Amygdala (tissue), 56 donors: ENCODE results near the gene MGRN1.

Experiments used
- DNase-seq, 56 donors: peaks; one replicate each; lab custom pipeline; 2025; lab: John Stamatoyannopoulos, UW

MGRN1 gene

GRCh38 chr16:4694642-4695451 lies 70.2 kb downstream of the MGRN1 start:
- peak in 28 of 56 donors; percentile 12 to 67 (median 38) for DNase-seq

DNA sequence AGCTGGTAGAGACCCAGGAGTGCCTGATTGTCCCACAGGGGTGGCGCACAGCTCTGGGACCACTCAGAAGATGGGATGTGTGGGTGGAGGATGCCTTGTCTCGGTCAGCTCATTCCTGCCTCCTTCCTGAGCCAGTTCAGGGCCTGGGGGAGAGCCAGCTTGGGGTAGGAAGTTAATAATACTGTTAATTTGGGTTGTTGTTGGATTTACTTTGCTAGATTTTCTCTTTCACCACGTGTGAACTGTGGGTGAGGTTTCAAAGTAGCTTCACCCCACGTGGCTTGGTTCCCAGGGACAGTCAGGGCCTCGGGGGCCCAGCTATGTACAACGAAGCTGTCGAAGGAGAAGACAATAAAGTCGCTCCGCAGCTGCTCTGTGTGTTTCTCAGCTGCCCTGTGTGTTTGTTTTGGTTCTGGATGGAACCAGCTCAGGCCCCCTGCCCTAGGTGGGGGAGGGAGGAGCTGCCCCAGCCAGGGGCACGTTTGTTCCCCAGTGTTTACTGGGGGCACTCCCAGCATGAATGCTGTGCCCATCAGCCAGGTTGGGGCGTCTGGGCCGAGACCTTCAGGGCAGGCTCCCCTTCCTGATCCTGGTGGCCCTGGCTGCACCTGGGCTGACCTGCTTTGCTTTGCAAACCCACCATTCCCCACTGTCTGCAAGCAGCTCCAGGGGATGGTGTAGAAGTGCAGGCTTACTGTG lies 71.0 kb downstream of the MGRN1 start:
- no peak for DNase-seq

DNA sequence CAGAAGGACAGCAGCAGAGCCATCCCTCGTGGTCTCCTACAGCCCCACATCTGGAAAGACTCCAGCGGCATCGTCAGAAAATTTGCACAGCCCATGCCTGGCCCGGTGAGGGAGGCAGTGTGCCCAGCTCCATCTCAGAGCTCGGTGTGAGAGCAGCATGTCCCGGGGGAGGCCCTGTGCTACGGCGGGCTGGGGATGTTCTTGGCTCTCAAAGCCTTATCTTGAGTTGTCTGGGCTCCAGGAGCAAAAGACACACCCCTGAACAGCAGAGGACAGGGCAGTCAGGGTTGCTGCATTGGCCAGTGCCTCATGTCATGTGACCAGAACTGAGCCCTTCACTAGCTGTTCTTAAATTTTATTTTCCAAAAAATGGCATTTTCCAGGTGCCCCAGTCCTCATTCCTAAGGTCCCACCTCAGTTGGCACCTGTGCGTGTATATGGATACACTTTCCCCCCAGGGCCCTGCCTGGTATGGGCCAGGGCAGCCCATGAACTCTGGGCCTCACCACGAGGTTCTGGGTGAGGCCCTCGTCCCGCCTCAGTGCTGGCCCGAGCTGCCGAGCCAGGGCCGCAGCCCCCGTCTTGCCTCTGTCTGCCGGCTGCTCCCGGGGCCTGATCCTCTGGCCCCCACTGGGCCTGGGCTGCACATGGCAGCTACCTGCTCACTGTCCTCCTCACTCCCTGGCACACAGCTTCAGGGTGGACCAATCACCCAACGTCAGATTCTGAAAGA lies 71.7 kb downstream of the MGRN1 start:
- no peak for DNase-seq

DNA sequence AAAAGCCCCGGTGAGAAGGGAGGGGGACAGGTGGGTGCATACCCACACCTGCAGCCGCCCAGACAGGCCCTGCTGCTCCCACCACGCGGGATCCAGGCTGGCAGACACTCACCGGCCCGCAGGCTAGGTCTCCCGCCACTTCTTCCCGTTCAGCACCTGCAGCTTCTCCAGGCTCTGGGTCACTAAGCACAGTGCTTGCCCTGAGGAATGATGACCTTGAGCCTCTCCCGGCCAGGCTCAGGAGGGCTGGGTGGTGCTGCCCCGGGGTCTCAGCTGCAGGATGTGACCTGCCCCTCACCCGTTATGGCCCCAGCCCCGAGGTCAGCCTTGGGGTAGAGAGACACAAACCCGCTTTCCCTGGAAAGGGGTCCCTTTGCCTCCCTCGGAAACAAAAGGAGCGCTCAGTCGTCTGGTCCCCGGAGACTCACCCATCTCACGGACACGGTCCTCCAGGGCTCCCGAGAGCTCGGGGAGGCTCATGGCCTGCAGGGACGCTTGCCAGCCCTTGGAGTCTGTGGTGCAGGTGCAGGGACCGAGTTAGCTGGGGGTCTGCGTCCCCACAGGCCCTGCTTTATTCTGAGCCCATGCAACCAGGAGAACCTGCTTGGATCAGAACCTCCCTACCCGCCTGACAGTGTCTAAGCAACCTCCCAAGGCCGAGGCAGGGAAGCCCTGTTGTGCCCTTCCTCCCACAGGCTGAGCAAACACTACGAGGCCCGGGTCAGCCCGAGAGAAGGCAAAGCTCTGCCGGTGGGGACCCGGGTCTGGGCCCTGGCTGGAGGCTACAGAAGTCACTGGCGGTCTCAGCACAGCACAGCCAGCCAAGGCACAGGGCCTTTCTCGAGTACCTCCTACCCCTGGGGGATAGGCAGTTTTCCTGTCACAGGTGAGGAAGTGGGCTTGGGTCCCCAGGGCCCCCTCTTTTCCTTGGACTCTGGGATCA lies 72.5 kb downstream of the MGRN1 start:
- no peak for DNase-seq

- no peak for DNase-seq
Observed at GRCh38 chr16:4697848-4698291, 73.2 kb downstream of the MGRN1 start.

DNA sequence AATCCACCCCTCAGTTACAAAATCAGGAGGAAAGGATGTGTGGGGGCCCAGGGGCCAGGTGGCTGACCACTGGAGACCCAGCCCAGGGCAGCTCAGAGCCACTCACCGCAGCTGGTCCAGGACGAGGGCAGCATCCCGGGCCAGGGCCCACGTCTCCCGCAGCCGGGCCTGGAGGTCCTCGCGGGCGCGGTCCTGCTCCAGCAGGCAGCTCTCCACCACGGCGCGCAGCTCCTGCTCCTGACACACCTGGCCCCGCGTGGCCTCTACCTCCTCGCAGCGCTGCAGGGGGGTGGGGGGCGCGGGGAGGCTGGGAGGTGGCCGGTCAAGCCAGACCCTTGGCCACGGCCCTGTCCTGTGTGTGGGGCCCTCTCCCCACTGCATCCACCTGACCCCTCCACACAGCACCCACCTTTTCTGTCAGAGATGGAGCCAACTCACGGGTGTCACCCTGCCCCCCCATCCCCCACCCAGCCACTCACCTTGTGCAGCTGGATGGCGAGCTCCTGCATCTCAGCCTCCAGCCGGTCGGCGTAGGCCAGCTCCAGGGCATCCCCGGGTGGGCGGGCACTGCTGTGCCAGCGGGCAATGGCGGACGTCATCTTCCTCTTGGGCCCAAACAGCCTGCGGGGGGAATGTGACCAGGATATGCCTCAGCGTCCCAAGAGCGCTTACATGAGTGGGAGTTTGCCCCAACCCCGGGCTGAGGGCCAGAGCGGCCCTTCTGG lies 73.9 kb downstream of the MGRN1 start:
- no peak for DNase-seq

DNA sequence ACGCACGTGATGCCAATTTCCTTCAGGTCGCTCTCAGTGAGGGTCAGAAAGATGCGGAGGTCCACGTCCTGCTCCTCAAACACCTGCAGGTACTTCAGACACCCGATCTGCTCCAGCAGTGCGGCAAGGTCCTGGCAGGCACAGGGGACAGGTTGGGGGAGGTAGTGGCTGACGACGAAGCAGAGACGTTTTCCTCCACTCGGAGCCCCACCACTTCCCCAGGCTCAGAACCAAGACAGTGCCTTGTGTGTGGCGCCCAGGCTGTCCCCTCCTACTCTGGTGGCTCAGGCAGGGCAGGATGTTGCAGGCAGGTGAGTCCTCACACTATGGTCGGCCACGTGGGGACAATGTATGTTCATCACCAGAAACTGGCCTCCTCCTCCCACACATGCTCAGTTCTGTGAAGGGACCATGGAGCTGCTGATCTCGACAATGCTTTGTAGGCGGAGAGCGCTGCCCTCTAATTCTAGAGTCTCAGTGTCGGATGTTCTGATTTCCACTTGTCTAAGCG lies 74.5 kb downstream of the MGRN1 start:
- DNase-seq: no peak

DNA sequence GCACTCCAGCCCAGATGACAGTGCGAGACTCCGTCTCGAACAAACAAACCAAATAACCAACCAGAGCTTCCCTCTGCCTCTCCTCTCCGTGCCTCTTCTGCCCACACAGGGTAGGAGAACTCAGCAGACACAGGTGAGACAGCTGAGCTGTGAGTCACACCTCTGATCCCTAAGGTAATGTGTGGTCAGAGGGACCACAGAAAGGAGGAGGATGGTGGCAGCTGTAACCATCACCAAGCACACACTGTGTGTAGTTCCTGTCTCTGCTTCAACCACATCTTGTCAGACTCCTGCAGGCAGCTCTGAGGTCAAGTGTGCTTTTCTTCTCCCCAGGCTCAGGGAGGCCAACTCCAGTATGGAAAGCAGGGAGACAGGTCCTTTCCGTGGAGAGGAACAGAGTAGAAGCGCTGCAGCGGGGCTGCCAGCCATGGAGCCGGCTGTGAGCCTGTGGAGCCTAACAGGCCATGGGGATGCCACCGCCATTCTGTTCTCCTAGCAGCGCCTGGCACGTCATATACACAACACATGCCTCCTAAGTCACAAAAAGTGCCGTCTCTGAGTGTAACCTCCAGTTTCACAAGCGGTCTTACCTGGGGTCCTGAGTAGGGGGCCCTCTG lies 75.9 kb downstream of the MGRN1 start:
- DNase-seq: no peak

- peak in 5 of 56 donors; percentile 2 to 37 (median 24) for DNase-seq
Observed at GRCh38 chr16:4700997-4701743, 76.5 kb downstream of the MGRN1 start.

DNA sequence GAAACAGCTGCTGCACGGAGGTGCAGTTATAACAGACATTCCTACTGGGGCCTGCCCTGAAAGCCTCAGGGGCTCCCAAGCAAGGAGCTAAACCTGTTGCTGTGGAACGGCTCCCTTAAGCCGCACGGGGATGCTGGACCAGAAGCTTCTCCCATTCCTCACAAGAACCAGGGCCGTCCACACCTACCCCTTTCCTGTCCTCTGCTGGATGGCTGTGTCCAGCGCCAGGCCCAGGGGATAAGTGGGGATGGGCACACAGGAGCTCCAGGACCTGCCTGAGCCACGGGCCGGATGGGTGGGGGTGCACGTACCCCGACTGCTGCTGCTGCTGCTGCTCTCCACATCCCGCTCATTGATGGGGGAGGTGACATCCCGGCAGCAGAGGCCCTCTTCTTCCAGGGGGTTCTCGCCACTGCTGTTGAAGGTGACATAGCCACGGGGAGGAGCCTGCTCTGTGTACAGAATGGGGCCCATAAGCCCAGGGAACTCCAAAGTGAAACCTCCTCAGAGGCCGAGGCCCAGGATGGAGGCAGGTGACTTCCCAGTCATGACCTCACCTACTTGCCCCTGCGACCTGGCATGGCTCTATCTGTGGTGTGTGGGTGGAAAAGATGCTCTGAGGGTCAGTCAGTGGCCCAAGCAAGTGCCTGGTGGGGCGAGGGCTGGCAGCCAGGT lies 77.3 kb downstream of the MGRN1 start:
- no peak for DNase-seq

- no peak for DNase-seq
Observed at GRCh38 chr16:4702466-4702808, 77.8 kb downstream of the MGRN1 start.

DNA sequence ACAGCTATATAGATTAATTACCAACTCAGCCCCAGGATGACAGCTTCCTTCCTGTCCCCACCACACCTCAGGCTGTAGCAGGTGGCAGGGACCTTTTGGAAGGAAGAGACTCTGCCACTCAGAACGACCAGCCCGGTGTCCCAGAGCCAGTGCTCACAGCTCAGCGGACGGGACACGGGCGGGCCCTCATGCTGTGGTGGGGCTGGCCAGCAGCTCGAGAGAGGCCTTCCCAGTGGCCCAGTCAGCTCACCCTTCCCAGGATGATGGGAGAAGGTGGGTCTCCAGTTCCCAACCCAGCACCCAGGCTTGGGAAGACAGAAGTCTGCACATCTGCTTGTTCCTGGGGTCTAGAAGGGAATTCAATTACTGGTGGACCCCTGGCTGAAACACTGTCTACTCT lies 79.3 kb downstream of the MGRN1 start:
- no peak for DNase-seq

- DNase-seq: no peak
Observed at GRCh38 chr16:4704491-4704890, 79.9 kb downstream of the MGRN1 start.

GRCh38 chr16:4704913-4705312 lies 80.3 kb downstream of the MGRN1 start:
- DNase-seq: no peak

DNA sequence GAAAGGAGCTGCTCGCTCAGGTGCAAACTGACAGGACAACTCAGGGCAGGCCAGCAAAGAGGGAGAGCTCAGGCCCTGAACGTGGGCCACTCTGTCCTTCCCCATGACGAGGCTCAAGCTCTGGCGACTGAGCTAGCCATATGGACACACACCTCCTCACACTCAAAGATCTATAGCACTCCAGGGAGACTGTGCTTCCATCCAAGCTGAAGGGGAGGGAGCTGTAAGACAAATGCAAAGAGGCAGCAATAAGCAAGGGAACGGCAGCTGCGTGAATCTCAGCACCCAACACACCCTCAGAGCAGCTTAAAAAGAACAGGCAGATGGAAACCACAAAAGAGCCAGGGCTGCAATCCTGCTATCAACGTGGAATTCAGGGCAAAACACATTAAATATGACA lies 82.2 kb downstream of the MGRN1 start:
- DNase-seq: peak in 4 of 56 donors; percentile 10 to 22 (median 14)

DNA sequence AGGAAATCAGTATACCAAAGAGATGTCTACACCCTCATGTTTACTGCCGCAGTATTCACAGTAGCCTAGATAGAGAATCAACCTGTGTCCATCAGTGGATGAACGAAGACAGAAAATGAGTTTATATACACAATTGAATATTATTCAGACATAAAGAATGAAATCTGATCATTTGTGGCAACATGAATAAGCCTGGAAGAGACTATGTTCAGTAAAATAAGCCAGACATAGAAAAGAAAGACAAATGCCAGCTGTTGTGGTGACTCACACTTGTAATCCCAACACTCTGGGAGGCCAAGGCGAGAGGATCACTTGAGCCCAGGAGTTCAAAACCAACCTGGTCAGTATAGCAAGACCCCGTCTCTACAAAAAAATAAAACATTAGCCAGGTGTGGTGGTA lies 84.9 kb downstream of the MGRN1 start:
- DNase-seq: no peak

GRCh38 chr16:4713663-4714501 lies 89.3 kb downstream of the MGRN1 start:
- no peak for DNase-seq
